Osteoblast (primary cell): ENCODE results near the gene P3H2. TPM values are rescaled to one million over a fixed set of nuclear protein-coding genes. Genes with fewer than 3 reads are reported as not detected.

ENCODE experiments used
- DNase-seq: peaks from one replicate; pipeline ENCODE4 v3.0.0; 2011; ENCODE audit warnings: low spot score, mixed read lengths; ENCODE audit not compliant: insufficient read length; ENCODE audit errors: missing footprints
- H2AFZ ChIP-seq: 2 replicates; pipeline ENCODE4 v1.6.0; 2011; ENCODE audit warnings: mild to moderate bottlenecking, low read length
- H3K27ac ChIP-seq: 2 replicates; pipeline ENCODE4 v1.5.1; 2011; ENCODE audit warnings: mild to moderate bottlenecking, low read depth, low read length, moderate library complexity
- H3K27me3 ChIP-seq: 2 replicates; pipeline ENCODE4 v1.6.0; 2012; ENCODE audit warnings: mild to moderate bottlenecking, control low read depth, inconsistent platforms, low read length, moderate library complexity; ENCODE audit not compliant: insufficient read depth
- H3K36me3 ChIP-seq: 2 replicates; pipeline ENCODE4 v1.5.1; 2011; ENCODE audit warnings: mild to moderate bottlenecking, low read length, control low read depth, moderate library complexity; ENCODE audit not compliant: insufficient read depth
- H3K4me1 ChIP-seq: 2 replicates; pipeline ENCODE4 v1.5.1; 2011; ENCODE audit warnings: mild to moderate bottlenecking, low read length, control low read depth, moderate library complexity; ENCODE audit not compliant: insufficient read depth
- H3K4me2 ChIP-seq: 2 replicates; pipeline ENCODE4 v1.6.0; 2011; ENCODE audit warnings: mild to moderate bottlenecking, low read length; ENCODE audit not compliant: insufficient read depth
- H3K4me3 ChIP-seq: fragments of 200-600 bp; sonication (generic); 3 replicates; pipeline ENCODE4 v1.5.1; 2012; ENCODE audit warnings: mild to moderate bottlenecking, low read length, inconsistent platforms; ENCODE audit not compliant: insufficient read depth
- H3K79me2 ChIP-seq: 2 replicates; pipeline ENCODE4 v1.6.0; 2012; ENCODE audit warnings: mild to moderate bottlenecking, low read length, control low read depth, inconsistent platforms; ENCODE audit not compliant: insufficient read depth
- H3K9me3 ChIP-seq: 2 replicates; pipeline ENCODE4 v1.5.1; 2011; ENCODE audit warnings: low read depth, low read length, control low read depth
- H4K20me1 ChIP-seq: 2 replicates; pipeline ENCODE4 v1.6.0; 2012; ENCODE audit warnings: mild to moderate bottlenecking, low read length, control low read depth; ENCODE audit not compliant: insufficient read depth
- total RNA-seq: library from RNA; depleted of rRNA; stranded (reverse); fragments of >200 nt; gene quantifications from 2 replicates; pipeline ENCODE4 v1.2.3, GENCODE V29; 2012
- TF ChIP-seq, protein P1 (sequence below): IDR thresholded peaks from 2 replicates; pipeline ENCODE4 v1.5.1; 2011; ENCODE audit warnings: mild to moderate bottlenecking, low read depth, low read length, moderate library complexity; ENCODE audit errors: extremely low read depth

The P3H2 gene
- total RNA-seq, 1 donor = 13.4 TPM

DNA sequence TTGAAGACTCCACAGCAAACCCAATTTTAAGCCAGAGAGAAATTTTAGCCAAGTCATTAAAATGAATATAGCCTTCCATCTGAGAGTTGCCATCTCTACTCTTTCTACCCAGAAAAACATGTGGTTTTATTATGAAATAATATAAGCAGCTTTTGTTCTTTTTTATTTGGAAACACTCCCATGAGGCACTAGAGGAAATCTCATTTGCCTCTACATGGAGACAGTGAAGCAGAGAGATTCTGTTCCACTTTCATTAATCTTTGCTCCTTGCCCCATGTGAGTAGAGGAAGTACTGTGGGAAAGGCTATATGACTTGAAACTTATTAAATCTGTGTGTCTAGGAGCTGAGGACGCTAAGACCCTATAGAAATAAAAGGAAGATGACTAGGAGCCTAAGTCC, 111.1 kb downstream of the P3H2 start:
- peaks cover 25% of the 10 kb centered on the region for H3K4me1 ChIP-seq
- TF ChIP-seq, protein P1, sequence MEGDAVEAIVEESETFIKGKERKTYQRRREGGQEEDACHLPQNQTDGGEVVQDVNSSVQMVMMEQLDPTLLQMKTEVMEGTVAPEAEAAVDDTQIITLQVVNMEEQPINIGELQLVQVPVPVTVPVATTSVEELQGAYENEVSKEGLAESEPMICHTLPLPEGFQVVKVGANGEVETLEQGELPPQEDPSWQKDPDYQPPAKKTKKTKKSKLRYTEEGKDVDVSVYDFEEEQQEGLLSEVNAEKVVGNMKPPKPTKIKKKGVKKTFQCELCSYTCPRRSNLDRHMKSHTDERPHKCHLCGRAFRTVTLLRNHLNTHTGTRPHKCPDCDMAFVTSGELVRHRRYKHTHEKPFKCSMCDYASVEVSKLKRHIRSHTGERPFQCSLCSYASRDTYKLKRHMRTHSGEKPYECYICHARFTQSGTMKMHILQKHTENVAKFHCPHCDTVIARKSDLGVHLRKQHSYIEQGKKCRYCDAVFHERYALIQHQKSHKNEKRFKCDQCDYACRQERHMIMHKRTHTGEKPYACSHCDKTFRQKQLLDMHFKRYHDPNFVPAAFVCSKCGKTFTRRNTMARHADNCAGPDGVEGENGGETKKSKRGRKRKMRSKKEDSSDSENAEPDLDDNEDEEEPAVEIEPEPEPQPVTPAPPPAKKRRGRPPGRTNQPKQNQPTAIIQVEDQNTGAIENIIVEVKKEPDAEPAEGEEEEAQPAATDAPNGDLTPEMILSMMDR = no peak
- no peaks in the 10 kb centered on the region for H4K20me1 ChIP-seq
- H3K4me3 ChIP-seq = no peak overlapping the region
- no peaks in the 10 kb centered on the region for H3K79me2 ChIP-seq
- H3K36me3 ChIP-seq = no peaks in the 10 kb centered on the region
- no peak for DNase-seq
- no peak overlapping the region for H2AFZ ChIP-seq
- no peak overlapping the region for H3K4me2 ChIP-seq
- no peaks in the 10 kb centered on the region for H3K9me3 ChIP-seq
- no peak overlapping the region for H3K27ac ChIP-seq
- H3K27me3 ChIP-seq = no peaks in the 10 kb centered on the region

DNA sequence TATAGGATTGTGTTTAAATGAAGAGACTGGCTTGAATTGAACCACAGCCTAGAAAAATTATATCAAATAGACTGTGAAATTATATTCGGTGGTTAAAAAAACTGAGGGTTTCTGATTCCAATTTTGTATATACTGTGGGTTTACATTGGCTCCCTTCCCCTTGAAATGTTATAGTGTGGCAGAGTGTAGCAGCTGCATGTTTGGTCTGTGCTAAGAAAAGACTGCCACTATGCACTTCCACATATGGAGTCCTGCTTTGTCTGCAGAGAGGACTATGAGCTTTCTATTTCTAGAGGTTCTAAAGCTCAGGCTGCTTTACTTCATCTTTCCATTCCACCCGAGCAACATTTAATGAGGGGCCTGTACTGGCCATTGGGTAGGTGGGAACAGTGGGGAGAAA, 112.3 kb downstream of the P3H2 start:
- H3K27me3 ChIP-seq = no peaks in the 10 kb centered on the region
- no peak overlapping the region for H3K4me3 ChIP-seq
- H3K4me2 ChIP-seq = no peak overlapping the region
- H3K27ac ChIP-seq = no peak overlapping the region
- H3K36me3 ChIP-seq = no peaks in the 10 kb centered on the region
- H3K79me2 ChIP-seq = no peaks in the 10 kb centered on the region
- TF ChIP-seq, protein P1 = no peak
- no peaks in the 10 kb centered on the region for H3K9me3 ChIP-seq
- DNase-seq = no peak
- no peak overlapping the region for H2AFZ ChIP-seq
- no peaks in the 10 kb centered on the region for H4K20me1 ChIP-seq
- H3K4me1 ChIP-seq = peaks cover 31% of the 10 kb centered on the region

DNA sequence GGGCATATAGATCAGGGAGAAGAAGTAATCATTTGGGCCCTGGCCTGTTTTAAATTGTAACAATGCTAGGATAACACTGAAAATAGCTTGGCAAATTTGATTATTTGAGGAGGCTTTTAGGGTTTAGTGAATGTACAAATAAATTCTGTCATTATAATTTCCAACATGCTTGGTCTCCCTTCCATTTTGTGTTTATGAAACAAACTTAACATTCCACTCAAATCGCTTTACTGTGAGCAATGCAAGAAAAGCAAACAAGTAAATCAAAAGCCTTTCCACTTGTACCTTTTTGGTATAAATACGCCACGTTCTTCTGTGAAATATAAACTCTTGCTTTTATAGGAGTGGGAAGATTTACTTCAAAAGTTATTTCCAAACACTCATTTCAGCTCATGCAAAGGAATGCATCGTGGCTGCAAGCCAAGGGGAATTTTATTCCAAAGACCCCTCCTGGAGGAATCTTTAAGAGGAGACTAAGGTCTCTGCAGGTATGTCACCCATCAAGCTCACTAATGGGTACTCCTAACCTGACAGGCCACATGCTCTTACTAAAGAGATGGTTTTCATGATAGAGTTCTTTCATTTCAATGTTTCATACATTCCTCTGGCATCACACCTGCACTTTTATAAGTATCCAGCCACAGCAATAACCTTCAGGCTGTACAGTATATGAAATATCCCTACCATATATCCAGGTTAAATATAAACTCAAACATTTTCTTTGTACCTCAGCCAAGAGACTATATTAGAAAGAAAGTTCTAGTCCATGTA, 115.2 kb downstream of the P3H2 start:
- Histone ChIP-seq H3K79me2 (no peaks in the 10 kb centered on the region), H3K9me3 (no peaks in the 10 kb centered on the region), H3K27ac (no peak overlapping the region), H4K20me1 (no peaks in the 10 kb centered on the region), H3K4me2 (no peak overlapping the region), H3K36me3 (no peaks in the 10 kb centered on the region), H3K4me1 (peaks cover 32% of the 10 kb centered on the region), H2AFZ (no peak overlapping the region), H3K27me3 (no peaks in the 10 kb centered on the region), H3K4me3 (no peak overlapping the region)
- no peak for DNase-seq
- TF ChIP-seq, protein P1 = no peak

DNA sequence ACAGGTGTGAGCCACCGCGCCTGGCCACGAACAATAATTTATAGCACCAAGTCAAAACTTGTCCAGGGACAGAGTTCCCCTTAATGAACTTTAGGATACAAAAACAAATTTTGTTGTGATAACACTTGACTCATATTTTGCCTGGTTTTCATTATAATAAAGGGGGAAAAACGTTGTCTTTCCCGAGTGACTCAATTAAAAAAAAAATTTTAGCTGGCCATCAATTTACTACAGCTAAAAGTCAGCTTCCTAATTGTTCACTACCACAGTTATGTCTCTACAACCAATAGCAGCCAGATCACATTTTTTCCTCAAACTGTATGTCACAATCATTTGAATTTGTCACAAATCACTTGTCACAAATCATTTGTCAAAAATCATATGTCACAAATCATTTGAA, 116.0 kb downstream of the P3H2 start:
- Histone ChIP-seq H3K9me3 (no peaks in the 10 kb centered on the region), H3K4me2 (no peak overlapping the region), H3K79me2 (no peaks in the 10 kb centered on the region), H3K27ac (no peak overlapping the region), H3K4me3 (no peak overlapping the region), H2AFZ (no peak overlapping the region), H3K36me3 (no peaks in the 10 kb centered on the region), H3K4me1 (peaks cover 39% of the 10 kb centered on the region), H3K27me3 (no peaks in the 10 kb centered on the region), H4K20me1 (no peaks in the 10 kb centered on the region)
- no peak for DNase-seq
- TF ChIP-seq, protein P1 = no peak
